SH-SY5Y (cell line): ENCODE measurements around the gene PPP1R14C.

Experiments used
- GATA2 ChIP-seq: IDR thresholded peaks from 2 replicates; pipeline ENCODE4 v1.6.1; 2011; ENCODE audit warnings: mild to moderate bottlenecking, low read depth, low read length
- GATA3 ChIP-seq: IDR thresholded peaks from 2 replicates; pipeline ENCODE4 v1.6.1; 2011; ENCODE audit warnings: low read depth, mild to moderate bottlenecking, low read length, moderate library complexity

PPP1R14C gene, protein sequence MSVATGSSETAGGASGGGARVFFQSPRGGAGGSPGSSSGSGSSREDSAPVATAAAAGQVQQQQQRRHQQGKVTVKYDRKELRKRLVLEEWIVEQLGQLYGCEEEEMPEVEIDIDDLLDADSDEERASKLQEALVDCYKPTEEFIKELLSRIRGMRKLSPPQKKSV

GRCh38 chr6:150142670-150143515, at the start of gene PPP1R14C:
Gene PPP1R14C, plus strand, starts transcription at chr6:150143044. Its CDS starts 149 bp downstream, at chr6:150143193.
- TF ChIP-seq GATA2, result no peak
- TF ChIP-seq GATA3, result no peak

DNA sequence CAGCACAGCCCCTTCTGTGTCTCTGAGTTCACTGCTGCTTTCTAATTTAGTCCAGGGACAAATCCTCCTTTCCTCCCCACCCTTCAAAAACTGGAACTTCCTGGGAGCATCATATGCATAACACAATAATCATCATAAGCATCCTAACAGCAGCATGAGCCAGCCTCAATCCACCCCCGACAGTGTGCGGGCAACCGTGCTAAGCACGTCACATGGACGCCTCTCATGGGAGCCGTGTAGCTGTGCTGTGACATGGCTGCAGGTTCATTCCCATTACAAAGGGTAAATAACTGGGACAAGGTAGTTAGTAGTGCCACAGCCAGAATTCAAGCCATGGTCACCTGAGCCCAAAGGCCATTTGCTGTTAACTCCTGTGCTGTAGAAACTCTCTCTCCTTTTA, 49.4 kb upstream of the PPP1R14C start:
- no peak for TF ChIP-seq GATA3
- TF ChIP-seq GATA2, result no peak

- TF ChIP-seq GATA3 (no peak), GATA2 (no peak)
Observed at GRCh38 chr6:150098155-150098554, 44.7 kb upstream of the PPP1R14C start.

- no peak for TF ChIP-seq GATA2
- TF ChIP-seq GATA3, result no peak
Observed at GRCh38 chr6:150099546-150099945, 43.3 kb upstream of the PPP1R14C start.

DNA sequence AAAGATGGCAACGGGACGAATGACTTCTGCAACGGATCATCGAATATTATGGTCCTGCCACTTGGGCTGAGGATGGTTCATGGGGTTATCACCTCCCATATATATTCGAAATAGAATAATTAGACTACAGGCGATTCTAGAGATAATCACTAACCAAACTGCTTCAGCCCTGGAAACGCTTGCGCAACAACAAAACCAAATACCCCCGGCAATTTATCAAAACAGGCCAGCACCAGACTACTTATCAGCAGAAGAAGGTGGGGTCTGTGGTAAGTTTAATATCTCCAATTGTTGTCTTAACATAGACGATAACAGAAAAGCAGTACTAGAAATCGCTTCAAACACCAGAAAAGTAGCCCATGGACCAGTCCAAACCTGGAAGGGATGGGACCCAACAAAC, 42.9 kb upstream of the PPP1R14C start:
- no peak for TF ChIP-seq GATA2

DNA sequence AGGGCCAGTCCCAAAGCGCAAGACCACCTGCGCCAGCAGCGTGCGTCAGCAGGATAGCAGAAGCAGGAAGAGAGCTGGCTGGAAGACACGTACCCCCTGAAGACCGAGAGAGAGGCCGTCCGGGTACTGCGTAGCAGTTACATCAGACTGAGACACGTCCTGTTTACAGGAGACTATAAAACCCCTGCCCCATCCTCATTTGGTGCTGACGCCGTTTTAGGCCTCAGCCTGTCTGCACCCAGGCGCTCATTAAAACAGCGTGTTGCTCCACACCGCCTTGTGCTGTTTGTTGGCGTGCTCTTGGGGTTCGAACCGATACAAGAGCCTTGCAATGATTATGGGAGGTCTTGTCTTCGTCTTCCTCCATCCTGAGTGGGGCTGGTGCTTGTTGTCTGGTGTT, 42.1 kb upstream of the PPP1R14C start:
- no peak for TF ChIP-seq GATA3
- TF ChIP-seq GATA2, result no peak

DNA sequence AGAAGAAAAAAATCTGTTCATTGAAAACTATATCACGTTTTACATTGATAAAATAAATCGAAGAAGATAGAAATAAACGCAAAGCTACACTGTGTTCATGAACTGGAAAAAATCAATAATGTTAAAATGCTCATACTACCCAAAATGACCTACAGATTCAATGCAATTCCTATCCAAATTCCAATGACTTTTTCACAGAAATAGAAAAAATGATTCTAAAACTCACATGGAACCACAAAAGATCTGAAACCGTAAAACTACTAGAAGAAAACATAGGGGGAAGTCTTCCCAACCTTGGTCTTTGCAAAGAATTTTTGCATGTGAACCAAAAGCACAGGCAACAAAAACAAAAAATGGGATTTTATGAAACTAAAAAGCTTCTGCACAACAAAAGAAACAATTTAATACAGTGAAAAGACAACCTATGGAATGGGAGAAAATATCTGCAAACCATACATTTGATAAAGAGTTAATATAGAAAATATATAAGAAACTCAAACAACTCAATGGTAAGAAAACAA, 40.0 kb upstream of the PPP1R14C start:
- TF ChIP-seq GATA2, result no peak
- no peak for TF ChIP-seq GATA3

GRCh38 chr6:150112233-150112632, 30.6 kb upstream of the PPP1R14C start:
- no peak for TF ChIP-seq GATA3
- no peak for TF ChIP-seq GATA2

GRCh38 chr6:150115769-150116168, 27.1 kb upstream of the PPP1R14C start:
- TF ChIP-seq GATA3 (no peak), GATA2 (no peak)

- TF ChIP-seq GATA3 (no peak), GATA2 (no peak)
Observed at GRCh38 chr6:150116200-150116800, 26.5 kb upstream of the PPP1R14C start.

- TF ChIP-seq GATA3, result no peak
- TF ChIP-seq GATA2, result no peak
Observed at GRCh38 chr6:150118203-150118602, 24.6 kb upstream of the PPP1R14C start.

GRCh38 chr6:150118627-150119026, 24.2 kb upstream of the PPP1R14C start:
- TF ChIP-seq GATA3 (no peak), GATA2 (no peak)

DNA sequence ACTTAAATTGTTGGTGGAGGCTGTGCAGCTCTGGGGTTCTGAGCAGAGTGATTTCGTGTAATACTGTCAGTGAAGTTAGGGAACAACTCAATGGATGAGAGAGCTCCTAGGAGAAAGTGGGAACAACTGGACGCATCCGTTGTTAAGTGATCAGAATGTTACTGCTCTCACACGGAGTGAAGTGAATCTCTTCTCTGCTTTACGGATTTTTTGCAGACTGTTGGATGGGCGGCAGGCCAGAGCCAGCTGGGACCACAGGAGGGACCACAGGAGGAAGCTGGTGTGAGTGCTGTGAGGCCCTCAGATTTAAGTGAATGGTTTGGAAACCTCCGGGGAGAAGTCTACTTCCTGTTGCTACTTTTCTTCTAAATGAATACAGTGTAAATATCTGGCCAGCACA, 23.7 kb upstream of the PPP1R14C start:
- TF ChIP-seq GATA2 (no peak), GATA3 (no peak)

- TF ChIP-seq GATA2, result no peak
- TF ChIP-seq GATA3, result no peak
Observed at GRCh38 chr6:150123645-150124044, 19.2 kb upstream of the PPP1R14C start.

DNA sequence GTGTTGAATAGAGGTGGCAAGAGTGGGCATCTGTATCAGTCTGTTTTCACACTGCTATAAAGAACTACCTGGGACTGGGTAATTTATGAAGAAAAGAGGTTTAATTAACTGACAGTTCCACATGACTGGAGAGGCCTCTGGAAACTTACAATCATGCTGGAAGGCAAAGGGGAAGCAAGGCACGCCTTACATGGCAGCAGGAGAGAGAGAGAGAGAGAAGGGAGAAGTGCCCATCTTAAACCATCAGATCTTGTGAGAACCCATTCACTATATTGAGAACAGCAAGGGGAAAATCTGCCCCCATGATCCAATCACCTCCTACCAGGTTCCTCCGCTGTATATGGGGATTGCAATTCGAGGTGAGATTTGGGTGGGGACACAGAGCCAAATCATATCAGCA, 18.6 kb upstream of the PPP1R14C start:
- TF ChIP-seq GATA3, result no peak
- no peak for TF ChIP-seq GATA2
